GM10847 (cell line): Measurements from ENCODE around the gene DPEP3.

Source experiments
- POLR2A ChIP-seq: IDR thresholded peaks from 2 replicates; pipeline ENCODE4 v1.6.1; 2011; ENCODE audit not compliant: insufficient read length; ENCODE audit errors: extremely low read depth

The DPEP3 gene

DNA sequence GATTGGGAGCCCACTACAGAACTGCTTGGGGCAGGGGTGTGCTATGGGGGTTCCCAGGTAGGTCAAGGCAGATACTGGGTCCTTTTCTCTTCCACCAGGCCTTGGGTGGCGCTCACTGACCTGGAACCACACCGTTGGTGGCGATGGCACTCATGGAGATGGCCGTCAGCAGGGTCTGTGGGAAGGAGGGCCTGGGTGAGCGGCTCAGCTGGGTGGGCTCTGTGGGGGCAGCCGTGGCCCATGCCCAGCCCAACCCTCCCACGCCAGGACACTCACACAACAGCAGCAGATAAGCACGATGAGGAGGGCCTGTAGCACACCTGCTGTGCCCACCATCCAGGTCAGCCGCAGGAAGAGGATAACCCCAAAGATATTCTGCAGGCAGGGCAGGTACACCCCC lies 22.7 kb downstream of the DPEP3 start:
- TF ChIP-seq POLR2A = no peak

DNA sequence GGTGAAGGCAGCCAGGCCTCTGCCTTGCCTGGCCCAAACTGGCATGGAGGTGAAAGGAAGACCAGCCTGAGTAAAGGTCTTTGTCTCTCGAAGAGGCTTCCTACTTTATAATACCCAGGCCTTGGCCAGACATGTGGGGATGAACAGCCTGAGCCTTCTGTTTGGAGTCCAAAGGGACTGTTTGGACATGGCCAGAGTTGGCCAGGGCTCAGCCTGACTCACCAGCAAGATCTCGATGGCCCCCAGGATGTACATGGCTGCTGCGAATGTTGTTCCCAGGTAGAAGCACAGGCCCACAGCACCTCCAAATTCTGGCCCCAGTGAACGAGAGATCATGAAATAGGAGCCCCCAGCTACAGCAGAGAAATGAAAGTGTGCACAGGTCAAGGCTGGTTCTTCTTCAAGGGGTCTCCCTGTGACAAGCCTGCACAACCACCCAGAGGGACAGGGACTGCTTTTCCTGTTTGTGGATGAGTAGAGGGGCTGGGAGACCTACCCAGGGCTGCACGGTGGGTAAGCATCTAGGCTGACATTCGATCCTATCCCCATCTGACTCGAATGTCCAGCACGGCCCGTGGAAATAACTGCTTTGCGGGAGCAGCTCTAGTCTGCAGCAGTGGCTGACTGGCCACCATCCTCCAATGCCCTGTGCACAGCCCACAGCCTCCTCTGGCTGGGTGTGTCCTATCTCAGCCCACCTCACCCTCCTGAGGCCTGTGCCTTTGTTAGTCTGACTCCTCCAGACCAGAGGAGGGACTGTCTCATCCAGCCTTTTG lies 25.7 kb downstream of the DPEP3 start:
- no peak for TF ChIP-seq POLR2A

- no peak for TF ChIP-seq POLR2A
Observed at GRCh38 chr16:67953641-67954375, 26.5 kb downstream of the DPEP3 start.

GRCh38 chr16:67951485-67951884 lies 28.8 kb downstream of the DPEP3 start:
- TF ChIP-seq POLR2A = no peak

- no peak for TF ChIP-seq POLR2A
Observed at GRCh38 chr16:67950335-67950843, 29.9 kb downstream of the DPEP3 start.

DNA sequence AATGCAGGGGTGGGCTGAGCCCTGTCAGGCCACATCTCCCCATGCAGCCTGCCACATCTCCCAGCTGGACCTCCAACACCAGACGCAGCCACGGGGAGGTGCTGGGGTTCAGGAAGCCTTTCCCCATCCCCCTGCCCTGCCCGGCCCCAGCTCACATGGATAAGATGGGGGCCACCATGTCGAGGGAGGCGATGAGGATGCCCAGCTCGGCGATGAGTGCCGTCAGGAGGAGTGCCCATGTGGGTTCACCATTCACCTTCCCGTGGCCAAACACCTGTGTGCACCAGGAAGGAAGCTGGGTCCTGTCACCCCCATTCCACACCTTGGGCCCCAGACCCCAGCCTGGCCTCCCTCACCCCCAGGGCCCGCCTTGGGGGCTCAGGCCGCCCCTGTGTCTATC lies 30.7 kb downstream of the DPEP3 start:
- TF ChIP-seq POLR2A = no peak

GRCh38 chr16:67948015-67948414 lies 32.3 kb downstream of the DPEP3 start:
- TF ChIP-seq POLR2A = no peak

DNA sequence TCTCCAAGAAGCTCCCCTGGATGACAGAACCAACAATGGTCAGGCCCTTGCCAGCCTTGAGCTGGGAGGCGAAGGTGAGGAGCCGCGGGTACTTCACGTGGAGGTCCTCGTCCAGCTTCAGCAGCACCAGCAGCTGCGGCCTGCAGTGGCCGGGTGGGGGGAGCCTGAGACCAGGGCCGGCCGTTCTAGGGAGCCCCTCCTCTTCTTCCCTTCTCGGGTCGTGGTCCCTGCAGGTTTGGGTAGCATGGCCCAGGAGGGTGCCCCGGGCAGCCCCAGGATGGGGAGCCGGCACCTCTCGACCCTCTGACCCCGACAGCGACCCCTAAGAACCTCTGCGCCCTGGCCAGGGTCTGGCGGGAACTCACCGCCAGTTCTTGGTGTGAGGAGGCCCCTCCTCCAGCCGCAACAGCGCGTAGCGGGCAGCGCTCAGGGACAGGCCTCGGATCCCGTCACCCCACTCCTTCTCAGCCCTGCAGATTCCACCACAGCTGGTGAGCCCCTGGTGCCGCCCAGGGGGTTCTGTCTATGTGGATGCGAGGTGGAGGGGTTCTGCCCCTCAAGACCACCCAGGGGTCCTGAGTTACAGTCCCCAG lies 33.2 kb downstream of the DPEP3 start:
- no peak for TF ChIP-seq POLR2A

DNA sequence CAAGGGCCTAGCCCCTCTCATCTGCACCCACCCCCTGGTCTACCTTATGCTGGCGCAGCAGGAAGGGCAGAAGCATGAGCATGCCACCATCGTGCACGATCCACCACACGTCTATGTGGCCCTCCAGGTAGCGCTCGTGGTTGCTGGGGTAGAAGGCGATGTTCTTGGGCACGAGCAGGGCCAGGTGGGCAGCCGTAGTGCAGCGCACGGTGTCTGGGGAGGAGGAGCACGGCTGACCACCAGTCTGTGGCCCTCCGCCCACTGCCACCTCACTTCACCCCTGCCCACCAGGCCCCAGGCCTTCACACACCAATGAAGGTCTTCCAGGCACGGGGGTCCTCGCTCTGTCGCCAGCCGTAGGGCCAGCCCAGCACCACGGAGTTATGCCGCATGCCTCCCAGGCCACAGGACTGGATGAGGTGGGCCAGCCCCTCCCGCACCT lies 34.1 kb downstream of the DPEP3 start:
- no peak for TF ChIP-seq POLR2A

DNA sequence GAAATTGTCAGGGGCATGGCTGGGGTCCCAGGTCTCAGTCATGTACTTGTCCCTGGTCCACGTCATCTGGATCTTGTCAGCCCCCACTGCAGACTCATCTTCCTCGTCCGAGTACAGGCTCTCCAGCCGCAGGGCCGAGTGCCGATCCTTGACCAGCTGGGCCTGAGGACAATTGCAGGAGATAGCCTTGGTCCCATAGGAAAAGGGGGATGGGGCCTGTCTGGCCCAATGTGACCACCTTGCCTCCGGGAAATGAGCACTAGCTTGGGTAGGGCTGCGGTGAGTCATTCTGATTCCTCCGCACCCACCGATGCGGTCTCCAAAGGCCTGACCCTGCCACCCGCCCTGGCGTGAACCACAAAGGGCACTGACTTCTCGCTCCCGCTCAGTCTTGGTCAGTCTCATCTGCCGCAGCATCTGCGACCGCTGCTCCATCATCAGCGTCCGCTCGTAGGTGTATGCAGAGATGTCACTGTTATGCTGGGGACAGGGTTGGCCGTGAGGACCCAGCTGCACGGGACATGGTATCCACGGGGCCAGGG lies 34.8 kb downstream of the DPEP3 start:
- no peak for TF ChIP-seq POLR2A

DNA sequence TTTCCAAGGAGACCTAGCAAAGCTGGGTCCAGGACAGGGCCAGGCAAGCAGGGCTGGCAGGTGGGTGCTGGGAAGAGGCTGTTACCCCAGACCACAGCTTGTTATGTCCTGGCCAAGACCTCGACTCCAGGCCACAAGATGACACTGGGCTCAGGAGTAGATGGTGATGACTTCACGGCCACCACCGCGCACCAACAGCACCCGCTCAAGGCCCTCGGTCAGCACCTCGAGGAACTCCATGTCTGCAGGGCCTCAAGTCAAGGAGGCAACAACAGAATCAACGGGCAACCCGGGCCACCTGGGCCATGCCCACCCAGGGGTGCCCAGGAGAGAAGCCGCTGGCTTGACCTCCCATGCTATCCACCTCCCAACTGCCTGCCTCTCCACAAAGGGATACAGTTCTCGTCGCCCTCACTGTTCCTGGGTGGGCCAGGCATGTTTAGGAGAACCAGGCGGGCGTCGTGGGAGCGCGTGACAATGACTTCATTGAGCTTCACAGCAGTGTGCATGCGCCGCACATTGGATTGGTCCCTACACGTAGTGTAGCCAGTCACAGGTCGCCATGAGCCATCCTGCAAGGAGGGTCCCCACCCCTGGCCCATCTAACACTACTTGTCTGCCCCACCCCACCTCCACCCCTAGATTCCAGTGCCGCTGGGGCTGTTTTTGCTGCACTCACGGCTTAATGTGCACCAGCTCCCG lies 35.5 kb downstream of the DPEP3 start:
- no peak for TF ChIP-seq POLR2A

- TF ChIP-seq POLR2A = no peak
Observed at GRCh38 chr16:67943619-67944504, 36.4 kb downstream of the DPEP3 start, which contains the start of gene LCAT. Gene LCAT (minus strand): TSS chr16:67944120. CDS start chr16:67944101, 19 bp downstream.

GRCh38 chr16:67943256-67943618 lies 37.1 kb downstream of the DPEP3 start:
- no peak for TF ChIP-seq POLR2A

DNA sequence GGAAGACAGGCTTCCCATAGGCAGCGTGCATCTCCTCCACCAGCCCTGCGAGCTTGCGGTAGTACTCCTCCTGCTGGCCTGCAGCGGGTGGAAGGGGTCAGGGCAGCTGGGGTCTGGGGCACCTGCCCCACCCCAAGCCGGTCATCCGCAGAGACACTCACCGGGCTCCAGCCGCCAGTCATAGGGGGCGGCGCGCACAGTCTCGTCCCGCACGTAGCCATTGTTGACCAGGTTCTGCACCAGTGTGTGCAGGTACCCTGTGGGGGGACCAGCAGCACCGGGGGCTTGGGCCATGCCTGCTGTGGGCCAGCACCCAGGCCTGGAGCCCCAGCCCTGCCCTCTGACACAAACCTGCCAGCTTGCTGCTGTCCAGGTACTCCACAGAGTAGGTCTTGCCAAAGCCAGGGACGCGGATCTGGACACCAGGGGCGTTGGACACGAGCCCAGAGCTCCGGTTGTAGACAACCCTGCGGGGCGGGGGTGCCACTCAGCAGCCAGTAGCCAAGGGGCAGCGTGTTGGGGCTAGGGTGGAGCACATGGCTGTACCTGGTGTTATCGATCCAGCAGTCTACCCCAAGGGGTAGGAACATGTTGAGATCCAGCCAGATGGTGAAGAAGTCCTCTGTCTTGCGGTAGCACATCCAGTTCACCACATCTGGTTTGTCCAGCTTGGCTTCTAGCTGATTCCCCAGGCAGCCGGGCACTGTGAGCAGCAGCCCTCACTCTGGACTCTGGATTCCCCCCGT lies 37.6 kb downstream of the DPEP3 start:
- TF ChIP-seq POLR2A = no peak

GRCh38 chr16:67942200-67942509 lies 38.1 kb downstream of the DPEP3 start:
- no peak for TF ChIP-seq POLR2A
